ENCODE results near the gene CELF4. TPM values are rescaled to one million over a fixed set of nuclear protein-coding genes. Genes with fewer than 3 reads are reported as not detected.

CELF4 gene
- total and polyA plus RNA-seq, 10 donors, result 0.46 to 3.5 (median 0.78) TPM

- Histone ChIP-seq H3K36me3 (no peaks in the 10 kb centered on the region), H3K27ac (no peak overlapping the region), H3K4me3 (no peak overlapping the region), H3K27me3 (replicated peaks in 1 of 7) (peaks cover 0 to 9% (median 0%) of the 10 kb centered on the region in 7 donors), H3K4me1 (no peaks in the 10 kb centered on the region), H3K9me3 (no peaks in the 10 kb centered on the region)
- no peak for DNase-seq
- TF ChIP-seq POLR2AphosphoS5 (IDR thresholded peaks at IDR 0.05), result no peak
- TF ChIP-seq POLR2A (IDR thresholded peaks at IDR 0.05), result no peak
- no peak for TF ChIP-seq CTCF (IDR thresholded peaks at IDR 0.05 in 8 of 11, conservative IDR thresholded peaks at IDR 0.05 in 3 of 11)
- WGBS, 5 donors, result 68 to 80% (median 71%) methylated on average over 6 of the region's 6 CpGs
- intact Hi-C loops (cut with DNase I; ENCODE audit: low total_unique reads), result no loop called here
Measured at GRCh38 chr18:37471637-37472036, 94.0 kb downstream of the CELF4 start.

GRCh38 chr18:37470986-37471385 lies 94.6 kb downstream of the CELF4 start:
- H3K27ac ChIP-seq, result no peak overlapping the region
- no peak overlapping the region for H3K4me3 ChIP-seq
- no peaks in the 10 kb centered on the region for H3K9me3 ChIP-seq
- H3K36me3 ChIP-seq, result no peaks in the 10 kb centered on the region
- TF ChIP-seq POLR2AphosphoS5 (IDR thresholded peaks at IDR 0.05), result no peak
- no peak for TF ChIP-seq CTCF (IDR thresholded peaks at IDR 0.05 in 8 of 11, conservative IDR thresholded peaks at IDR 0.05 in 3 of 11)
- TF ChIP-seq POLR2A (IDR thresholded peaks at IDR 0.05), result no peak
- intact Hi-C loops (cut with DNase I; ENCODE audit: low total_unique reads), result no loop called here
- peaks cover 0 to 10% (median 0%) of the 10 kb centered on the region in 7 donors for H3K27me3 ChIP-seq (replicated peaks in 1 of 7)
- no peak for DNase-seq
- WGBS, 5 donors, result 85 to 97% (median 96%) methylated on average over 2 of the region's 2 CpGs
- H3K4me1 ChIP-seq, result no peaks in the 10 kb centered on the region

GRCh38 chr18:37467002-37467662 lies 98.5 kb downstream of the CELF4 start:
- no peak overlapping the region for H3K27ac ChIP-seq
- DNase-seq, result no peak
- H3K4me3 ChIP-seq, result no peak overlapping the region
- H3K4me1 ChIP-seq, result no peaks in the 10 kb centered on the region
- H3K27me3 ChIP-seq (replicated peaks in 1 of 7), result peaks cover 0 to 19% (median 0%) of the 10 kb centered on the region in 7 donors
- intact Hi-C loops (cut with DNase I; ENCODE audit: low total_unique reads), result no loop called here
- no peaks in the 10 kb centered on the region for H3K36me3 ChIP-seq
- TF ChIP-seq POLR2AphosphoS5 (IDR thresholded peaks at IDR 0.05), result no peak
- TF ChIP-seq POLR2A (IDR thresholded peaks at IDR 0.05), result no peak
- TF ChIP-seq CTCF (IDR thresholded peaks at IDR 0.05 in 8 of 11, conservative IDR thresholded peaks at IDR 0.05 in 3 of 11), result no peak
- 74 to 81% (median 80%) methylated on average over 8 of the region's 8 CpGs for WGBS, 5 donors
- no peaks in the 10 kb centered on the region for H3K9me3 ChIP-seq

- Histone ChIP-seq H3K4me1 (no peaks in the 10 kb centered on the region), H3K4me3 (no peak overlapping the region), H3K36me3 (no peaks in the 10 kb centered on the region), H3K27ac (no peak overlapping the region), H3K9me3 (no peaks in the 10 kb centered on the region), H3K27me3 (replicated peaks in 1 of 7) (peaks cover 0 to 16% (median 0%) of the 10 kb centered on the region in 7 donors)
- no peak for DNase-seq
- intact Hi-C loops (cut with DNase I; ENCODE audit: low total_unique reads), result no loop called here
- 31 to 44% (median 37%) methylated on average over 8 of the region's 8 CpGs for WGBS, 5 donors
- TF ChIP-seq CTCF (IDR thresholded peaks at IDR 0.05 in 8 of 11, conservative IDR thresholded peaks at IDR 0.05 in 3 of 11), result no peak
- TF ChIP-seq POLR2AphosphoS5 (IDR thresholded peaks at IDR 0.05), result no peak
- no peak for TF ChIP-seq POLR2A (IDR thresholded peaks at IDR 0.05)
Measured at GRCh38 chr18:37465958-37466357, 99.6 kb downstream of the CELF4 start.

Data from spleen (tissue), 11 donors.